Fibroblast of skin of scalp (primary cell): ENCODE measurements around the gene LHX5.

Experiments
- DNase-seq: peaks from one replicate; pipeline ENCODE4 v3.0.0-alpha.2; 2013

LHX5 gene

GRCh38 chr12:113477171-113477841 lies 5.6 kb upstream of the LHX5 start:
- no peak for DNase-seq

GRCh38 chr12:113476176-113476986 lies 4.7 kb upstream of the LHX5 start:
- no peak for DNase-seq

GRCh38 chr12:113475451-113476175 lies 3.9 kb upstream of the LHX5 start:
- no peak for DNase-seq

GRCh38 chr12:113474635-113475436 lies 3.2 kb upstream of the LHX5 start:
- no peak for DNase-seq

- no peak for DNase-seq
Observed at GRCh38 chr12:113473942-113474341, 2.3 kb upstream of the LHX5 start.

GRCh38 chr12:113473400-113473799 lies 1.7 kb upstream of the LHX5 start:
- no peak for DNase-seq

- no peak for DNase-seq
Observed at GRCh38 chr12:113472191-113473121, 785 bp upstream of the LHX5 start.

GRCh38 chr12:113470871-113471618 lies 626 bp downstream of the LHX5 start:
- no peak for DNase-seq

- DNase-seq, result no peak
Observed at GRCh38 chr12:113469949-113470743, 1.5 kb downstream of the LHX5 start.

- DNase-seq, result no peak
Observed at GRCh38 chr12:113469224-113469948, 2.3 kb downstream of the LHX5 start.

- no peak for DNase-seq
Observed at GRCh38 chr12:113468365-113469223, 3.1 kb downstream of the LHX5 start.

GRCh38 chr12:113467502-113468364 lies 3.9 kb downstream of the LHX5 start:
- DNase-seq, result no peak

GRCh38 chr12:113467142-113467501 lies 4.5 kb downstream of the LHX5 start:
- DNase-seq, result no peak

GRCh38 chr12:113466454-113467141 lies 5.1 kb downstream of the LHX5 start:
- DNase-seq, result no peak

GRCh38 chr12:113465808-113466453 lies 5.7 kb downstream of the LHX5 start:
- no peak for DNase-seq
